GM21786 (cell line): ENCODE data around the gene KMO.

Experiments
- ATAC-seq: cut with Tn5 transposase; IDR thresholded peaks from one replicate; pipeline ENCODE4 v1.9.1; 2021; ENCODE audit not compliant: unreplicated experiment

The KMO gene

GRCh38 chr1:241645199-241645598 is 113.0 kb downstream of the KMO start:
- no peak for ATAC-seq
